Measurements from ENCODE around the gene GPR17. TPM values are rescaled to one million over a fixed set of nuclear protein-coding genes. Genes with fewer than 3 reads are reported as not detected.

GPR17 gene
- total RNA-seq, 1 experiment from 2014 or later, result 0.35 TPM

DNA sequence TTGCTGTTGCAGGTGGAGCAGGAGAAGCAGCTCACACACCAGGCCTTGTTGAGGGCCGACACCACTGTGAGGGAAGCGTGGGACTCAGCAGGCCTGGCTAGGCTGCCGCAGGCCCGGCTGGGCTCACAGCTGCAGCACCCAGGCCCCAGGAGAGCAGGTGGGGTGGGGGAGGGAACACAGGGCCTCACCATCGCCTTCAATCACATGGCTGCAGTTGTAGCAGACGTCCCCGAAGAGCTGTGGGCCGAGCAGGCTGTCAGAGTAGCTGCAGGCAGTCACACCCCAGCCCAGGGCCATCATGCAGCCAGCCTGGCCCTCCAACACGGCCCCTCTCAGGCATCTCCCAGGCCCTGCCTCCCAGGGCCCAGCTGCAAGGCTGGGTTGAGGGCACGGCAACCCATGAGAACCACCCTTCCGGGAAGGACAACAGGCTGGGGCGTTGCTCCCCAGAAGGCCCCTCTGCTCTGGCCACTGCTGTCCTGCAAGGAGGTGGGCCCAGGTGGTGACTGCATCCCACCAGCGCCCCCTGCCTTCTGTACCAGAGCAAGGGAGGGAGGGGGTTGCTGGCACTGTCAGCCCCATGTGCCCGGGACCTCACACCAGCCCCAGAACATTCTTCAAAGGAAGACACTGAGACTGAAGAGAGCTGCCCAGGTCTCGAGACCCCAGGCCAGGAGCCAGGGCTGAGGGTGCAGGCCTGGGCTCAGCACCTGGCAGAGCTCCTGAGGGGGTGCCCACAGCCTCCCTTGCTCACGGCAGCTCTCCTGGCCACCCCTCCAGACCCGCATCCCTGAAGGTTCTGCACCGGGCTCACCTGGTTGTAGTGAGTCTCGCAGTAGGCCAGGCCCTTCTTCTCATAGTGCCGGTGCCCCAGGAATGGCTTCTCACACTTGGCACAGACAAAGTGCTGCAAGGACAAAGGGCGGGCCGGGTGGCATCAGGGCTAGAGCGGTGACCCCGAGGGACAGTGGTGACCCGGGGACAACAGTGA is 5.6 kb upstream of the GPR17 start:
- peak; percentile 74 for DNase-seq
- no peak overlapping the region for H3K4me3 Mint-ChIP-seq
- H3K27me3 Mint-ChIP-seq (ENCODE audit: low read depth), result peaks cover 2% of the 10 kb centered on the region; the same call in 1 of the 2 replicates
- Histone ChIP-seq H3K14ac (ENCODE audit: insufficient read depth, low read length) (peak overlapping the region; percentile 2; the same call in 1 of the 2 replicates), H3K27ac (ENCODE audit: insufficient read length, low read depth, low read length) (no peak overlapping the region), H3K27me3 (ENCODE audit: insufficient read depth, low read length) (no peaks in the 10 kb centered on the region), H4K5ac (ENCODE audit: insufficient read length, low read depth, low read length) (no peak overlapping the region), H2BK15ac (ENCODE audit: low read depth, low read length) (no peak overlapping the region), H2BK120ac (ENCODE audit: low read depth, low read length, poor library complexity, severe bottlenecking) (no peak overlapping the region), H3K4ac (ENCODE audit: low read depth, low read length) (no peak overlapping the region), H3K23me2 (ENCODE audit: insufficient read length, low read depth, low read length, poor library complexity, severe bottlenecking) (no peaks in the 10 kb centered on the region), H4K8ac (replicated peaks; ENCODE audit: insufficient read length, low read depth, low read length) (no peak overlapping the region), H3K23ac (ENCODE audit: insufficient read length, low read depth, low read length) (no peak overlapping the region), H3K4me1 (ENCODE audit: insufficient read depth, low read length) (no peaks in the 10 kb centered on the region; the same call in 1 of the 2 replicates), H3K79me1 (ENCODE audit: insufficient read depth, low read depth, low read length, poor library complexity, severe bottlenecking) (no peaks in the 10 kb centered on the region), H3K4me2 (ENCODE audit: insufficient read depth, insufficient read length, low read length) (no peak overlapping the region), H2AK5ac (ENCODE audit: insufficient read length, low read length) (no peak overlapping the region), H3K18ac (ENCODE audit: insufficient read length, low read depth, low read length) (no peak overlapping the region), H3T11ph (ENCODE audit: low read length) (no peak overlapping the region), H2BK5ac (ENCODE audit: insufficient read length, low read length) (no peak overlapping the region), H2AFZ (ENCODE audit: low read length) (no peak overlapping the region), H4K20me1 (ENCODE audit: control insufficient read depth, insufficient read depth, insufficient read length) (no peaks in the 10 kb centered on the region), H3K56ac (ENCODE audit: insufficient read length, low read depth, low read length) (no peak overlapping the region), H3K9me3 (ENCODE audit: control insufficient read depth, low read depth, low read length) (no peaks in the 10 kb centered on the region), H4K91ac (ENCODE audit: insufficient read length, low read depth, low read length) (no peak overlapping the region), H2BK20ac (ENCODE audit: low read depth, low read length, poor library complexity, severe bottlenecking) (no peak overlapping the region), H2BK12ac (ENCODE audit: insufficient read length, low read depth, low read length) (no peak overlapping the region), H3K79me2 (ENCODE audit: insufficient read depth, low read length) (no peaks in the 10 kb centered on the region), H3K9ac (ENCODE audit: extremely low read depth, insufficient read length, low read length) (no peak overlapping the region)
- TF ChIP-seq, protein P1, sequence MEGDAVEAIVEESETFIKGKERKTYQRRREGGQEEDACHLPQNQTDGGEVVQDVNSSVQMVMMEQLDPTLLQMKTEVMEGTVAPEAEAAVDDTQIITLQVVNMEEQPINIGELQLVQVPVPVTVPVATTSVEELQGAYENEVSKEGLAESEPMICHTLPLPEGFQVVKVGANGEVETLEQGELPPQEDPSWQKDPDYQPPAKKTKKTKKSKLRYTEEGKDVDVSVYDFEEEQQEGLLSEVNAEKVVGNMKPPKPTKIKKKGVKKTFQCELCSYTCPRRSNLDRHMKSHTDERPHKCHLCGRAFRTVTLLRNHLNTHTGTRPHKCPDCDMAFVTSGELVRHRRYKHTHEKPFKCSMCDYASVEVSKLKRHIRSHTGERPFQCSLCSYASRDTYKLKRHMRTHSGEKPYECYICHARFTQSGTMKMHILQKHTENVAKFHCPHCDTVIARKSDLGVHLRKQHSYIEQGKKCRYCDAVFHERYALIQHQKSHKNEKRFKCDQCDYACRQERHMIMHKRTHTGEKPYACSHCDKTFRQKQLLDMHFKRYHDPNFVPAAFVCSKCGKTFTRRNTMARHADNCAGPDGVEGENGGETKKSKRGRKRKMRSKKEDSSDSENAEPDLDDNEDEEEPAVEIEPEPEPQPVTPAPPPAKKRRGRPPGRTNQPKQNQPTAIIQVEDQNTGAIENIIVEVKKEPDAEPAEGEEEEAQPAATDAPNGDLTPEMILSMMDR (conservative IDR thresholded peaks at IDR 0.05), result peak; percentile 67
- H3K27ac Mint-ChIP-seq, result peak overlapping the region in 1 of 3 experiments; percentile 57; a peak in 1 of 7 replicates
- H3K9me3 Mint-ChIP-seq, result no peaks in the 10 kb centered on the region
- H3K4me1 Mint-ChIP-seq, result peaks cover 8 to 16% of the 10 kb centered on the region in 2 experiments
- H3K36me3 Mint-ChIP-seq (ENCODE audit: insufficient read depth in 1 of 3, low read depth in 3 of 3), result no peaks in the 10 kb centered on the region
- no CpG with 5 or more reads among the region's 25 CpGs for WGBS (ENCODE audit: extremely low coverage, insufficient read length, low lambda C conversion rate)

All from H9 (cell line).